Esophagus squamous epithelium (tissue), 5 donors: ENCODE measurements around the gene KDM5B. TPM values are rescaled to one million over a fixed set of nuclear protein-coding genes. Genes with fewer than 3 reads are reported as not detected.

ENCODE experiments used
- DNase-seq: peaks from one replicate; lab custom pipeline; 2025; lab: John Stamatoyannopoulos, UW
- H3K27ac ChIP-seq, 4 donors: fragments of 200-600 bp; sonication (generic); one replicate each; pipeline ENCODE4 v1.5.1; 2016 to 2019; ENCODE audit warnings: mild to moderate bottlenecking in 1 of 4
- H3K27me3 ChIP-seq, 4 donors: fragments of 200-600 bp; sonication (generic); 1 replicate in 3 of 4; 2 replicates in 1 of 4; pipeline versions ENCODE4 v1.5.1 to v1.6.0; 2017 to 2021; ENCODE audit warnings: antibody characterized with exemption in 1 of 4
- H3K36me3 ChIP-seq, 3 donors: fragments of 200-600 bp; sonication (generic); one replicate each; pipeline ENCODE4 v1.5.1; 2016 to 2019
- H3K4me1 ChIP-seq, 3 donors: fragments of 200-600 bp; sonication (generic); one replicate each; pipeline ENCODE4 v1.5.1; 2017 to 2019
- H3K4me3 ChIP-seq, 4 donors: fragments of 200-600 bp; sonication (generic); 1 replicate in 3 of 4; 2 replicates in 1 of 4; pipeline ENCODE4 v1.5.1; 2016 to 2019; ENCODE audit warnings: mild to moderate bottlenecking in 2 of 4, moderate library complexity in 1 of 4
- H3K9me3 ChIP-seq, 3 donors: fragments of 200-600 bp; sonication (generic); one replicate each; pipeline ENCODE4 v1.5.1; 2016 to 2019
- CTCF ChIP-seq, 6 experiments: fragments of 450-650 bp in 4 of 6; fragments of 200-600 bp in 2 of 6; sonication (generic) in 2 of 6; IDR thresholded peaks; one replicate each; pipeline ENCODE4 v1.5.1; 2016 to 2019; ENCODE audit warnings: antibody characterized with exemption in 6 of 6, mild to moderate bottlenecking in 4 of 6, moderate library complexity in 4 of 6
- POLR2A ChIP-seq, 4 donors: fragments of 450-650 bp; IDR thresholded peaks; one replicate each; pipeline ENCODE4 v1.6.1; 2017; ENCODE audit warnings: antibody characterized with exemption in 4 of 4, mild to moderate bottlenecking in 4 of 4, moderate library complexity in 3 of 4
- WGBS, 2 donors: methylation state at CpG; one replicate each; pipeline ENCODE4 v1.1.5; 2018; 5-methylcytosine and 5-hydroxymethylcytosine counted together
- intact Hi-C: fragments of 100-400 bp; cut with DNase I; formaldehyde crosslinking; loops from one replicate; pipeline ENCODE4 v1.15.0; 2022
- total RNA-seq, 4 donors: library from RNA; depleted of rRNA; stranded (reverse); fragments of >200 nt; gene quantifications; one replicate each; pipeline ENCODE4 v1.1.0, GENCODE V29; 2016
- donor health status: DM: yes; HTN: yes; CAD: no.

KDM5B gene
- total RNA-seq, 4 donors from 2014 or later: 41.2 to 88.9 (median 60.3) TPM

GRCh38 chr1:202843081-202843480 lies 34.9 kb upstream of the KDM5B start:
- WGBS, 2 donors: 76 to 98% methylated on average over 6 to 8 of the region's 11 CpGs
- H3K9me3 ChIP-seq: no peaks in the 10 kb centered on the region
- no peak overlapping the region for H3K4me3 ChIP-seq
- no peaks in the 10 kb centered on the region for H3K36me3 ChIP-seq
- no peak for DNase-seq
- no peaks in the 10 kb centered on the region for H3K27me3 ChIP-seq
- H3K4me1 ChIP-seq: peaks cover 4 to 35% (median 12%) of the 10 kb centered on the region in 3 donors
- TF ChIP-seq CTCF (IDR thresholded peaks at IDR 0.05) (no peak), POLR2A (IDR thresholded peaks at IDR 0.05) (no peak)
- intact Hi-C loops: no loop called here
- no peak overlapping the region for H3K27ac ChIP-seq

- TF ChIP-seq POLR2A (IDR thresholded peaks at IDR 0.05): no peak
- TF ChIP-seq CTCF (IDR thresholded peaks at IDR 0.05): no peak
- Histone ChIP-seq H3K4me1 (peaks cover 34 to 49% (median 34%) of the 10 kb centered on the region in 3 donors), H3K36me3 (no peaks in the 10 kb centered on the region), H3K9me3 (no peaks in the 10 kb centered on the region), H3K27ac (peak overlapping the region in 3 of 4 donors; percentile 65 to 72 (median 70)), H3K4me3 (no peak overlapping the region), H3K27me3 (no peaks in the 10 kb centered on the region)
- WGBS, 2 donors: 55 to 83% methylated on average over 4 to 5 of the region's 5 CpGs
- intact Hi-C loops: no loop called here
- DNase-seq: no peak
Measured at GRCh38 chr1:202837746-202838262, 29.6 kb upstream of the KDM5B start.

GRCh38 chr1:202836623-202837403 lies 28.6 kb upstream of the KDM5B start:
- intact Hi-C loops: no loop called here
- Histone ChIP-seq H3K27me3 (no peaks in the 10 kb centered on the region), H3K9me3 (no peaks in the 10 kb centered on the region), H3K27ac (peak overlapping the region; percentile 65 to 72 (median 68)), H3K36me3 (no peaks in the 10 kb centered on the region), H3K4me1 (peaks cover 34 to 49% (median 34%) of the 10 kb centered on the region in 3 donors), H3K4me3 (no peak overlapping the region)
- no peak for TF ChIP-seq POLR2A (IDR thresholded peaks at IDR 0.05)
- TF ChIP-seq CTCF (IDR thresholded peaks at IDR 0.05): peak in 1 of 6 experiments; percentile 38
- DNase-seq: no peak
- WGBS, 2 donors: 64 to 65% methylated on average over 5 of the region's 5 CpGs

- Histone ChIP-seq H3K36me3 (no peaks in the 10 kb centered on the region), H3K9me3 (no peaks in the 10 kb centered on the region), H3K4me1 (peaks cover 34 to 49% (median 34%) of the 10 kb centered on the region in 3 donors), H3K27ac (peak overlapping the region; percentile 65 to 72 (median 70)), H3K27me3 (no peaks in the 10 kb centered on the region), H3K4me3 (no peak overlapping the region)
- no peak for DNase-seq
- WGBS, 2 donors: 18 to 78% methylated on average over 1 to 3 of the region's 3 CpGs
- intact Hi-C loops: no loop called here
- TF ChIP-seq POLR2A (IDR thresholded peaks at IDR 0.05): no peak
- no peak for TF ChIP-seq CTCF (IDR thresholded peaks at IDR 0.05)
Measured at GRCh38 chr1:202835548-202836072, 27.4 kb upstream of the KDM5B start.
